Body of pancreas (tissue), 4 donors: ENCODE measurements around the gene GRAMD1C.

Source experiments
- CTCF ChIP-seq, 7 experiments: fragments of 450-650 bp in 4 of 7; fragments of 200-600 bp in 3 of 7; sonication (generic) in 3 of 7; IDR thresholded peaks; one replicate each; pipeline ENCODE4 v1.5.1; 2016 to 2019; ENCODE audit warnings: antibody characterized with exemption in 7 of 7
- POLR2A ChIP-seq, 3 donors: fragments of 450-650 bp; IDR thresholded peaks; one replicate each; pipeline ENCODE4 v1.6.1; 2016; ENCODE audit warnings: antibody characterized with exemption in 3 of 3, mild to moderate bottlenecking in 2 of 3

- no peak for TF ChIP-seq CTCF (IDR thresholded peaks at IDR 0.05)
- TF ChIP-seq POLR2A (IDR thresholded peaks at IDR 0.05) = no peak
Observed at GRCh38 chr3:113829576-113830354, 8.8 kb upstream of the GRAMD1C start.
